AG10803 (cell line): ENCODE measurements around the gene ERMARD.

ENCODE experiments used
- DNase-seq: peaks from one replicate; pipeline ENCODE4 v3.0.0; 2010; ENCODE audit warnings: low read depth
- H3K4me3 ChIP-seq: 2 replicates; pipeline ENCODE4 v1.5.1; 2011; ENCODE audit warnings: mild to moderate bottlenecking, low read length, control low read depth
- TF ChIP-seq, protein P1 (sequence below): conservative IDR thresholded peaks from 2 replicates; pipeline ENCODE4 v1.5.1; 2011; ENCODE audit warnings: mild to moderate bottlenecking, low read length, control low read depth, inconsistent platforms

The ERMARD gene

DNA sequence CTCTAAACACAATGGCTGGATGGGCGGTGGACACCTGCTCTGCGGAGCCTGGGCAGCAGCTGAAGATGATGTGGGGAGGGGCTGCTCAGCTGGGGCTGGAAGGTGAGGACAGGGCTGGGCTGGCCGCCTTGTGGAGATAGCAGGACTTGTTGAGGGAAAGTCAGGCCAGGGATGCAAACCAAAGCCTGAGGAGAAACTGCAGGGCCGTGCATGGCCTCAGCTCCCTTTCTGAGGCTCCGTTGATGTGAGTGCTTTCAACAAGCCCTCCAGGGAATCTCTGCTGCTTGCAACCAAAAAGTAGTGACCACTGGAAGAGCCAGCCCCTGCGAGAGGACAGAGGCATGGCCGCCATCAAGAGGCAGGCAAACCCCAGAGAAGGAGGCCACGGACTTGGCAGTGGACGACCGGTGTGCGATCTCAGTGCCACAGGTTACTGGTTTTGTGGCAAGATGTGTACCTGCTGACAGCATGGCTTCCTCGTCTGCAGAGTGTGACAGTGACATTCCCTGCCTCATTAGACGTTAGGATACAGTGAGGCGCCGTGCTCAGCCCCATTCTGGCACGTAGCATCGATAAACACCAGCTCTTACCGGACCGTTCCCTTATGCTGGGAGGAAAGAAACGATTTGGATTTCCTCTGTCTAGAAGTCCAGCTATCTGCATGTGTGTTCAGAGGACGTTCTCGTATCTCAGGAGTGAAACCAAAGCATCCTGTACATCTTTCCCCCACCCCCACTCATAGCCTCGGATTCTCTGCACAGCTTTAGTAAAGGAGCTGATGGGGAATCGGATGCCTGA lies 37.9 kb downstream of the ERMARD start:
- TF ChIP-seq, protein P1, sequence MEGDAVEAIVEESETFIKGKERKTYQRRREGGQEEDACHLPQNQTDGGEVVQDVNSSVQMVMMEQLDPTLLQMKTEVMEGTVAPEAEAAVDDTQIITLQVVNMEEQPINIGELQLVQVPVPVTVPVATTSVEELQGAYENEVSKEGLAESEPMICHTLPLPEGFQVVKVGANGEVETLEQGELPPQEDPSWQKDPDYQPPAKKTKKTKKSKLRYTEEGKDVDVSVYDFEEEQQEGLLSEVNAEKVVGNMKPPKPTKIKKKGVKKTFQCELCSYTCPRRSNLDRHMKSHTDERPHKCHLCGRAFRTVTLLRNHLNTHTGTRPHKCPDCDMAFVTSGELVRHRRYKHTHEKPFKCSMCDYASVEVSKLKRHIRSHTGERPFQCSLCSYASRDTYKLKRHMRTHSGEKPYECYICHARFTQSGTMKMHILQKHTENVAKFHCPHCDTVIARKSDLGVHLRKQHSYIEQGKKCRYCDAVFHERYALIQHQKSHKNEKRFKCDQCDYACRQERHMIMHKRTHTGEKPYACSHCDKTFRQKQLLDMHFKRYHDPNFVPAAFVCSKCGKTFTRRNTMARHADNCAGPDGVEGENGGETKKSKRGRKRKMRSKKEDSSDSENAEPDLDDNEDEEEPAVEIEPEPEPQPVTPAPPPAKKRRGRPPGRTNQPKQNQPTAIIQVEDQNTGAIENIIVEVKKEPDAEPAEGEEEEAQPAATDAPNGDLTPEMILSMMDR: no peak
- no peak for DNase-seq
- H3K4me3 ChIP-seq: peak overlapping the region; percentile 69

DNA sequence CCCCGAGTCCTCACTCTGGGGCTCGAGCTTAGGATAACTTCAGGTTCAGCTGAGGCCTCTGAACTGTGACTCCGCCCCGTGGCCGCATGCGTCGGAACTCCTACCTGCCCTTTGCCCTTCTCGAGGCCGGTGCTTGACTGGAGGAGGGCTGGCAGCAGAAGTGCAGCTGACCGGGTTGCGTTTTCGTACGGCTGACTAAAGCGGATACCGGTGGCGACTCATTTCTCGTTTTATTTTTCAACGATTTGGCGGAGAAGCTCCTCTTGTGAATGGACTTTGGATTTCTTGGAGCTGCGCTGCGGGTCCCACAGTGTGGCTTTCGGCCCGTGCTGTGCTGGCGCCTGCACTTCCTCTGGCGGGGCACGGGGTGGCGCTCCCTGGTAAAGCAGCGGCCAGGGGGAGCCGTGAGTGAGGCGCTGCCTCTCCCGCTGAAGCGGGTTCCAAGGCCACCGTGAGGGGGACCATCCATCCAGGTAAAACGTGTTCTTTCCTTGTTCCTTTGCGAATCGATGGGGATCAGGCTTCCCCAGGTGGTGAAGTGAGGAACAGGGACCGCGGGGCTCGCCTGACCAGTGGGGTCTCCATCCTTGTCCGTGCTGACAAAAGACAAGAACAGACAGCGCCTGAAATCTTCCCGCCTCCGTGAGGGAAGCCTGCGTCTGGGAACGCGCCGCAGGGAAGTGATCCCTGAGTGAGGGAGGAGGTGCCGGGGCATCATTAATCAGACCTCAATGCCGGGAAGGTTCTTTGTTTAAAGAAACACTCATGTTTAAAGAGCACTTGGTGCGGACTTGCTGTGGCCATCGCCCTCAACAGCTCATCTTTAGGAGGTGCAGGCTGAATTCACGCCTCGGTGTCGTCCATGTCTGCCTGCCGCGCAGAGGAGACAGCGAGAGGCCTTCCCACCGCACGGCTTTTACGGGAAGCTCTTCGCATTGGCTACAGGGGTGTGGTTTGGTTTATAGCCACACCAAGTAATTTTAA lies 38.8 kb downstream of the ERMARD start:
- DNase-seq: peak; percentile 63
- TF ChIP-seq, protein P1: peak; percentile 89
- peak overlapping the region; percentile 69 for H3K4me3 ChIP-seq

DNA sequence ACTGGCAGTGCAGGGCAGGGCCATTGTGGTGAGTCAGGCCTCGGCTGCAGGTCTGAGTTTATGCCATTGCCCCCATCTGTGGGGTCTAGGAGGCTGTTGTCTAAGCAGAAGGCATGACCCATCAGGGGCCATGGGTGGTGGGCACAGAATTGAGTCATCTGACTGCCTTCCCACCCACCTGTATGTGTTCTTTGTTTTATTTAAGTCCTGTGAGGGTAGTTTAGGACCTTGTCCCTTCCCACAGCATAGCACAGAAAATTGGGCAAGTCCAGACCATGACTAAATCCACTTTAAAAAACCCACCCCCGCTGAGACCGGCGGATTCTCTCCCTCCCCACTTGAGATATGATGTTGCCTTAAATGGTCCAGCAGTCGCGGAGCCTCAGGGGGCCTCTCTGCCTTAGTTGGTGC lies 40.3 kb downstream of the ERMARD start:
- H3K4me3 ChIP-seq: no peak overlapping the region
- TF ChIP-seq, protein P1: no peak
- no peak for DNase-seq

DNA sequence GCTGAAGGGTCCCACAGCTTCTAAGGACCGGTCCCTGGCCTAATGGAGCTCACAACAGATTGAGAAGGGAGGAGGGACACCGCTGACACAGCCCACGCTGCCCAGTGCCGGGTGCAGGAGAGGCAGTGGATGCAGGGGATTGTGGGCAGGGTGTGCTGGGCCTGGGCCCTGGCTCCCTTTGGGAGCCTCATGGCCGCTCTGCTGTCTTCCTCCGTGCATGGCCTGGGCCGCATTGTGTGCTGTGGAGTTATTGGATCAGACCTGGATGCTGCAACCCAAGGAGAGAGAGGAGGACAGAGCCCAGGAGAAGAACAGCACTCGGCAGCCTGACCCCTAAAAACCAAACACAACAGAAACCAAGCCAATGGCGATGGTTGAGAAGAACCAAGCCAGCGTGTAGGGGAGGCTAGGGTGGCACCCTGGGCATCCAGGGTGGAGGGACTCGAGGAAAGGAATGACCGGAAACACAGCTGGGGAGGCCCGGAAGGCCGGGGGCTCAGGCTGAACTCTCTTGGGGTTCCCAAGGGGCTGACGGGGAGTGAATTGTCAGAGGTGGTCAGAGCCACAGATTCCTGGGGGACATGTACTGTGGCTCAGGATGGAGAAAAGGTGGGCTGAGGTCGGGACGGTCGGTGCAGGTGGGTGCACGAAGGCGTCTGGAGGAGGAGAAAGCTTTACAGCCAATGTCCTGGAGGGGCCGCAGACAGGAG lies 41.0 kb downstream of the ERMARD start:
- TF ChIP-seq, protein P1: no peak
- no peak for DNase-seq
- no peak overlapping the region for H3K4me3 ChIP-seq

DNA sequence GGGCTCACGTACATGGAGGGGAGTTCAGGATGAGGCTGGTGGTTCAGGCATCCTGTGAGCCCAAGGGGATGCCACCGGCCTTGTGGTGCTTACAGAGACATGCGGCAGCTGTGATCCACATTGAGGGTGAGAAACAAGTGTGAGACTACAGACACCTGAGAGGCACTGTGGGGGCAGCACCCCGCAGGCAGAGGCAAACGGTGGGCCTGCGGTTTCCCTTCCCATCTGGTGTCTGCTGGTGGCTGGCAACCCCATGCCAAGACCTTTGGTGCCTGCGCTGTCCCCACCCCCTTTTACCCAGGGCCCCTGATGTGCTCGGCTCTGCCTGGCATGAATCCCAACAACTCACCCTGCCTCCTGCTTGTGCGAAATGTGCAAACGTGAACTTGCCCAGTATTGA lies 42.0 kb downstream of the ERMARD start:
- H3K4me3 ChIP-seq: no peak overlapping the region
- TF ChIP-seq, protein P1: no peak
- no peak for DNase-seq

DNA sequence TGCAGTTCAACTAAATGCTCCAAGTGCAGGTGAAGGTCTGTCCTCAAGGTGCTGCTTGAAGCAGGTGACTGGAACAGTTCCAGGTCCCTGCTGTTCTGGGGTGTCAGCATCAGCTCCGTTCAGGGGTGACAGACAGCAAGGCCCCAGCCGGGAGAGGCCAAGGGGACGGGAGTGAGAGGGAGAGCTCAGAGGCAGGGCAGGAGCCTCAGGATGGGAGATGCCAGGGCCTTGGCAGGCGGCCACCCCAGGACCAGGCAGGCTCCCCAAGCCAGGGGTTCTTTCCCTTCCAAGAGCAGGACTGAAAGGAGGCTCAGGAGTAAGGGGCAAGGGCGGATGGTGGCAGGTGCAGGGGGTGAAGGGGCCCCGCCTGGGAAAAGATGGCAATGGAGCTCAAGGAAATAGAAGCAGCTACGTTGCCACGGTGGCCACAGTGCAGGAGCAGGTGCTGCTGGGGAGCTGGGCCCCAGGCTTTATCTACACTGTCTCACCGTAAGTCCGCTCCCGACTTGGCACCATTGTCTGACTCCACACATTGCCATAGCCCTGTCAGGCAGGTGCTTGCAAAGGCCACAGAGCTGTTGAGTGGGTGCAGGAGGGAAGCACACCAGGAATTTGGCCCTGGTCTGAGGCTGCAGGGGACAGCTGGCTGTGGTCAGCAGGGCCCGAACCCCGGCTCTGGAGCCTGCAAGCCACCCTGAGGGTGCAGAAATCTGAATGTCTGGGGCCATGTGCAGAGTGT lies 43.1 kb downstream of the ERMARD start:
- H3K4me3 ChIP-seq: no peak overlapping the region
- DNase-seq: no peak
- TF ChIP-seq, protein P1: no peak
